Embryonic facial prominence (tissue), 1 donor: Measurements from ENCODE around the gene C1orf53.
"Not testable (repeated sequence)": the region's sequence is repeated elsewhere in the genome, so short reads cannot be mapped to it uniquely, and the experiment has no call there.

Experiments
- DNase-seq: peaks from one replicate; pipeline ENCODE4 v3.0.0-alpha.2; 2016; ENCODE audit errors: extremely low spot score

Gene C1orf53

GRCh38 chr1:197921235-197922069 is 19.0 kb downstream of the C1orf53 start:
- no peak for DNase-seq

GRCh38 chr1:197922070-197922390 is 19.6 kb downstream of the C1orf53 start:
- no peak for DNase-seq

GRCh38 chr1:197923038-197923437 is 20.6 kb downstream of the C1orf53 start:
- no peak for DNase-seq

- no peak for DNase-seq
Observed at GRCh38 chr1:197924516-197925123, 22.2 kb downstream of the C1orf53 start.

GRCh38 chr1:197927908-197928665 is 25.7 kb downstream of the C1orf53 start:
- no peak for DNase-seq

GRCh38 chr1:197928849-197929336 is 26.5 kb downstream of the C1orf53 start:
- no peak for DNase-seq

- no peak for DNase-seq
Observed at GRCh38 chr1:197933016-197933415, 30.6 kb downstream of the C1orf53 start.

- no peak for DNase-seq
Observed at GRCh38 chr1:197933647-197934046, 31.2 kb downstream of the C1orf53 start.

GRCh38 chr1:197937381-197937780 is 35.0 kb downstream of the C1orf53 start:
- DNase-seq: no peak

GRCh38 chr1:197937892-197938291 is 35.5 kb downstream of the C1orf53 start:
- DNase-seq: no peak

GRCh38 chr1:197939159-197939980 is 36.9 kb downstream of the C1orf53 start:
- DNase-seq: not testable (repeated sequence)

GRCh38 chr1:197942042-197942441 is 39.6 kb downstream of the C1orf53 start:
- no peak for DNase-seq

- no peak for DNase-seq
Observed at GRCh38 chr1:197944485-197944884, 42.1 kb downstream of the C1orf53 start.

- no peak for DNase-seq
Observed at GRCh38 chr1:197948926-197949899, 46.8 kb downstream of the C1orf53 start.

GRCh38 chr1:197951089-197951488 is 48.7 kb downstream of the C1orf53 start:
- DNase-seq: no peak

- no peak for DNase-seq
Observed at GRCh38 chr1:197951617-197952175, 49.3 kb downstream of the C1orf53 start.

GRCh38 chr1:197953472-197953871 is 51.0 kb downstream of the C1orf53 start:
- DNase-seq: not testable (repeated sequence)

- DNase-seq: no peak
Observed at GRCh38 chr1:197954718-197955418, 52.4 kb downstream of the C1orf53 start.
